Measurements from ENCODE around the gene ADAMTSL3.

ADAMTSL3 gene

GRCh38 chr15:83732770-83733169 lies 78.8 kb downstream of the ADAMTSL3 start:
- in situ Hi-C loops (cut with MboI; ENCODE audit: low sequenced_read_pairs, unreplicated experiment) = loop anchor here (25.0 kb wide), 1 partner anchor 280 kb away; no protein-coding TSS in a partner anchor
- no peak for DNase-seq (ENCODE audit: low spot score)
- no peak for TF ChIP-seq CTCF (IDR thresholded peaks at IDR 0.05; ENCODE audit: borderline replicate concordance, control extremely low read depth, extremely low read depth, insufficient read depth, missing control alignments)

- in situ Hi-C loops (cut with MboI; ENCODE audit: low sequenced_read_pairs, unreplicated experiment) = loop anchor here (25.0 kb wide), 1 partner anchor 279 kb away; no protein-coding TSS in a partner anchor
- DNase-seq (ENCODE audit: low spot score) = no peak
- no peak for TF ChIP-seq CTCF (IDR thresholded peaks at IDR 0.05; ENCODE audit: borderline replicate concordance, control extremely low read depth, extremely low read depth, insufficient read depth, missing control alignments)
These were observed 79.3 kb downstream of the ADAMTSL3 start for GRCh38 chr15:83733206-83733605.

GRCh38 chr15:83733691-83734090 lies 79.8 kb downstream of the ADAMTSL3 start:
- in situ Hi-C loops (cut with MboI; ENCODE audit: low sequenced_read_pairs, unreplicated experiment) = loop anchor here (25.0 kb wide), 1 partner anchor 279 kb away; no protein-coding TSS in a partner anchor
- DNase-seq (ENCODE audit: low spot score) = no peak
- TF ChIP-seq CTCF (IDR thresholded peaks at IDR 0.05; ENCODE audit: borderline replicate concordance, control extremely low read depth, extremely low read depth, insufficient read depth, missing control alignments) = no peak

GRCh38 chr15:83734487-83734886 lies 80.6 kb downstream of the ADAMTSL3 start:
- in situ Hi-C loops (cut with MboI; ENCODE audit: low sequenced_read_pairs, unreplicated experiment) = loop anchor here (25.0 kb wide), 1 partner anchor 278 kb away; no protein-coding TSS in a partner anchor
- DNase-seq (ENCODE audit: low spot score) = peak; percentile 20
- no peak for TF ChIP-seq CTCF (IDR thresholded peaks at IDR 0.05; ENCODE audit: borderline replicate concordance, control extremely low read depth, extremely low read depth, insufficient read depth, missing control alignments)

GRCh38 chr15:83739629-83740028 lies 85.7 kb downstream of the ADAMTSL3 start:
- TF ChIP-seq CTCF (IDR thresholded peaks at IDR 0.05; ENCODE audit: borderline replicate concordance, control extremely low read depth, extremely low read depth, insufficient read depth, missing control alignments) = no peak
- DNase-seq (ENCODE audit: low spot score) = no peak
- in situ Hi-C loops (cut with MboI; ENCODE audit: low sequenced_read_pairs, unreplicated experiment) = loop anchor here (25.0 kb wide), 1 partner anchor 273 kb away; no protein-coding TSS in a partner anchor

GRCh38 chr15:83745771-83746170 lies 91.8 kb downstream of the ADAMTSL3 start:
- in situ Hi-C loops (cut with MboI; ENCODE audit: low sequenced_read_pairs, unreplicated experiment) = loop anchor here (25.0 kb wide), 1 partner anchor 267 kb away; no protein-coding TSS in a partner anchor
- no peak for DNase-seq (ENCODE audit: low spot score)
- TF ChIP-seq CTCF (IDR thresholded peaks at IDR 0.05; ENCODE audit: borderline replicate concordance, control extremely low read depth, extremely low read depth, insufficient read depth, missing control alignments) = no peak

All from GM13976 (cell line).